HG03558 (cell line): ENCODE measurements around the gene NHLRC1.
A peak's percentile ranks its signal among the peaks of the same experiment; 100 is the strongest.
"Not testable (repeated sequence)": the region's sequence is repeated elsewhere in the genome, so short reads cannot be mapped to it uniquely, and the experiment has no call there.

Experiments used
- ATAC-seq: cut with Tn5 transposase; IDR thresholded peaks from one replicate; pipeline ENCODE4 v1.9.1; 2021; ENCODE audit warnings: moderate number of reproducible peaks; ENCODE audit not compliant: unreplicated experiment; ENCODE audit errors: extremely low read depth

The NHLRC1 gene

DNA sequence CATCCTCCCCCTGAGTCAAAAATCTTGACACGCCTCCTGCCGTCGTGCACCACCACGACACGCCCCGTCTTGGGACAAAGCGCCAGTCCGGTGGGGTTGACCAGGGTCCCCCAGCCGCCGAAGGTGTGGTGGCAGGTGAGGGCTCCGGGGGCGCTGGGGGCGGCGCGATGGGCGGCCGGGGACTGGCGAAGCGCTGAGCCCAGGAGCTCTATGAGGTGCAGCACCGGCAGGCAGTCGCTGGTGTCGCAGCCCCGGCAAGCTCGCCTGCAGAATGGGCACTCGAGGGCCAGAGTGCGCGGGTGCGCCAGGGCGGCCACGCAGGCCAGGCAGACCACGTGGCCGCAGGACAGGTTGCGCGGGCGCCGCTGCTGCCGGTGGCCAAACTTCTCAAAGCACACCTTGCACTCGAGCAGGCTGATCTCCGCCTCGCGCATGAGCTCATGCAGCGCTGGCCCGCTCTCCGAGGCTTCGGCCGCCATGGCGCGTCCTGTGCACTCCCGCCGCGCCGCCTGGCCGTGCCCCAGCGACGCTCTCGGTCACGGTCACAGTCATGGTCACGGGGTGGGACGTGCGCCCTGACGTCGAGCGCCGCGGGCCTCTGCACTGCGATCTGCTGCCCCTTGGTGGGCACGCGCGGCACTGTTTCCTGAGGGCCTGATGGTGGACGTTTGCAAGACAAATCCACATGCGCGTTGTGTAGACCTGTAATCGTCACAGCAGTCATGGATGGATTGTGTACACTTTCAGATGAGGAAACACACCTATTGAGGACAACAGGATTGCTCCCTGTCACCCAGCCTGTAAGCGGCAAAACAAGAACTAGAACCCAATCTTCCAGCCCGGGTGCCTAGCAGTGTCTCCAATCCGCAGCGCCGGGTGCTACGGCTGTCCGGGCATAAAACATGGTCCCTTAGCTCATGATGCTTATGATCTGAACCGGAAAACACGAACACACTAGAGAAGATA is at the start of gene NHLRC1:
NHLRC1 (minus strand) TSS at position 550 of the 966 bp plus-strand sequence; CDS start at position 479, 71 bp downstream.
- peak; percentile 96 for ATAC-seq

DNA sequence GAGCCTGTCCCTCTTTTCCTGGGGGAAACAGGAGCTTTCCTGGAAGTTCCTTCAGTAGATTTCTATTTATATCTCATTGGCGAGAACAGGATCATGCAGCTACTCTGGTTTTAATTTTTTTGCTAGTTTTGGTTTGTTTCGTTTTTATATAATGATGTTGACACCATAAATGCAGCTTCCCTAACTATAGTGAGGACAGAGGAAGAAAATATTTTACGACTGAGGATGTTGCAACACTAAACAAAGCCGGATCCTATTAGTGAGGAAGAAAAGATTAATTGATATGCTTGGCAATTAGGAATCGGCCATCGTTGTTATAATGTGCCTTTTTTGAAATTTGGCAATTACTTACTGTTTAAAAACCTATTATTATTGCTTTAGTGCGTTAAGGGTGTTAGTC is 49.4 kb upstream of the NHLRC1 start:
- ATAC-seq: no peak

GRCh38 chr6:18168264-18168663 is 45.8 kb upstream of the NHLRC1 start:
- ATAC-seq: no peak

DNA sequence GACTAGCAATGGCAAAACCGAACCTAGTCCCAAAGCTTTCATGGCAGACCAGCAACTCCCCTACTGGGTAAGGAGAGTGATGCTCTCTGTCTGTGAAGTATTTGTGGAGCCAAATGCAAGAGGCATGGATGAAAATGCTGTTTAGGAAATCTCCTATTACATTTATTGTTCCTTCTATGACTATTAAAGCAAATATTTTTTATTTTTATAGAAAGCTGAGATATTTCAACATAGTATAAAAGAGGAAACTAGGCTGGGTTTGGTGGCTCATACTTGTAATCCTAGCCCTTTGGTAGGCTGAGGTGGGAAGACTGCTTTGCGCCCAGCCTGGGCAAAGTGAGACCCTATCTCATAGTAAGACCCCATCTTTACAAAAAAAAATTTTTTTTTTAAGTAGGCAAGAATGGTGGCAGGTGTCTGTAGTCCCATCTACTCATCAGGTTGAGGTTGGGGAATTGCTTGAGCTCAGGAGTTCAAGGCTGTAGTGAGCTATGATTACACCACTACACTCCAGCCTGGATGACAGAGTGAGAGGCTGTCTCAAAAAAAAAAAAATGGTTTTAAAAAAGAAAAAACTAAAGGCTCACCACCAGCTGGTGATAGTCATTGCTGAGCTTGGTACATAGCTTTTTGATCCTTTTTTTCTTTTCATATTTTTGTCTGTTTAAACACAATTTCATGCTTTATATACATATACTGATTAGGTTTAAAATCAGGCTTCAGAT is 44.0 kb upstream of the NHLRC1 start:
- ATAC-seq: no peak

GRCh38 chr6:18165751-18166150 is 43.3 kb upstream of the NHLRC1 start:
- no peak for ATAC-seq

- no peak for ATAC-seq
Measured at GRCh38 chr6:18162401-18162800, 39.9 kb upstream of the NHLRC1 start.

DNA sequence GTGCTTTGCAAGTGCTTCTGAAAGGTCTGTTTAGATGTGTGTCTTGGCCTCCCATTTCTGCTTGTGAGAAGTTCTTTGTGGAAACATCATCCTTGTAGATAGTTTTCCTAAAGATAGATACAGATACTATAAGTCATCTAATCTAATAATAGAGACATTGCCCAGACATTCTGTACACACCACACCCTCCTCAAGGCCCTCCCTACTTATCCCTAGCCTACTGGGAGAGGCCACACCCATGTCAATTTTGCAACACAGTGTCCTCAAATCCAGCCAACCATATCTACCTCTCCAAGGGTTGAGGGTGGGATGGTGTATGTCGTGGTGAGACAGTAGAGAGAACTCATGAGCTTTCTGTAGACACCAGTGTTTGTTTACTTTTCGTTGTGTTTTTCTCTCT is 39.0 kb upstream of the NHLRC1 start:
- ATAC-seq: no peak

- ATAC-seq: no peak
Measured at GRCh38 chr6:18160911-18161310, 38.4 kb upstream of the NHLRC1 start.

GRCh38 chr6:18155864-18156421 is 33.5 kb upstream of the NHLRC1 start:
- peak; percentile 15 for ATAC-seq

GRCh38 chr6:18155150-18155863 is 32.8 kb upstream of the NHLRC1 start, which contains the start of gene KDM1B:
Gene KDM1B (plus strand): TSS chr6:18155422. CDS start chr6:18159896, 4,474 bp downstream.
- ATAC-seq: peak; percentile 74

GRCh38 chr6:18154507-18155149 is 32.2 kb upstream of the NHLRC1 start, which contains the start of gene TPMT:
Gene TPMT (minus strand): TSS chr6:18155077. CDS start chr6:18149127, 5,950 bp downstream.
- peak; percentile 31 for ATAC-seq

DNA sequence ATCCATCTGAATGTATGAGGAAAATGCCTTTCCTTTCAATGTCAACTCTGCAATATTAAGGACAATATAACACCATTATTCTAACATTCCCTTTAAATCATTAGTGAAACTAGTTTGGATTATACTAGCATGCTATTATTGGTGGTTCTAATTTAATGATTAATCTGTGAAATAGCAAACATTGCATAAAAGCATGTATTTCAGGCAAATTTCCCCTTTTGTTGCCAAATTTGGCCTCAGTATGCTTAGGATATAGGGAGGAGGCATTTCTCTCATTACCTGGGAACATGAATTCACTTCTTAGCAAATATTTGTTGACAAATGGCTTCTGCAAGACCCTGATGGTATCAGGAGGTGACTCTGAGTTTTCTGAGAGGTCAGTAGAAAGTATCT is 30.8 kb upstream of the NHLRC1 start:
- no peak for ATAC-seq

DNA sequence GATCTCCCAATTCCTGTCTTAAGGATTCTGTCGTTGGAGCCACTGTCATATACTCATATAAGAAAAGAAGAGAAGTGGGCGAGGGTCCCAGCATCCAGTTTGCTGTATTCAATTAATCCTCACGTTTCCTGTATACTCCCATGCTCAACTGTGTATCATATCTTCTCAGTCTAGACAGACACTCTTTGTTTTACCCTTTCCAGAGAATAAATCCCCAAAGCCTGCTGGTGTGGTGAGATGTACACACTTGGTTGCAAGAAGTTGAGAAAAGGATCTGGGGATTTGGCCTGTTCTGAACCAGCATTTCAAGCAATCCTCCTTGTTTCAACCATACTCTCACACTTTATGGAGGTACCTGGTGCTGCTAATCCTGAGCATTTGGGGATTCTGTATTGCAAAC is 29.3 kb upstream of the NHLRC1 start:
- ATAC-seq: no peak

GRCh38 chr6:18151391-18151790 is 28.9 kb upstream of the NHLRC1 start:
- not testable (repeated sequence) for ATAC-seq

- ATAC-seq: no peak
Measured at GRCh38 chr6:18148304-18149025, 26.0 kb upstream of the NHLRC1 start.

DNA sequence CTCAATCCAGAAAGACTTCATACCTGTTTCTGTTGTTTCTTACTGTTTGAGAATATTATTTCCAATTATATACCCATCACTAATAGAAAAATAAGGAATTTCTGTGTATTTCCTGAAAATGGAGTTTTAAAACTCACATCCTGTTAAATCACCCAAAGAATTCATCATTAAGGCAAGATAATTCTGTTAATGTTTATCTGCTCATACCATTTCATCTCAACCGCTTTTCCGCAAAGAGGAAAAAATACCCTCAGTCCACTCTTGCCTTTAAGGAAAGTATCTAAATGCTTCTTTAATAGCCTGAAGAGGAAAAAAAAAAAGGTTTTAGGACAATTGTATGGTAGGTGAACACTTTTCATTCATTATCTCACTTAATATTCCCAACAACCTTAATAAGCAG is 25.1 kb upstream of the NHLRC1 start:
- no peak for ATAC-seq

DNA sequence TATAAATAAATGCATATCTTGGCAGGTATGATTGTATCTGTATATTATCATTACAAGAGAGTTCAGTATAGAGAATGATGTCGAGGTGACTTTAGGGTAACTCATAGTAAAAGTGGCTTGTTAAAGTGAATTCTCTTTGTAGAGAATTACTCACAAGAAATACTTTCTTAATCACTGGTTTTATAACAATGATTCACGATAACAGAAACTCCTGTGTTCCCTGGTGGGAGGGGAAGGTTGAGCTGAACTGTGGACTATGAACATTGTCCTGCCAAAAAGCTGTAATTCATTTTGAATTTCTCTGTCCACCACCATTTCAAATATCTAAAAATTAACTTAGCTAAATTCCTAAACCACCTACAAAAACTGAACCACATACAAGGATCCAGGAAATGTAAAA is 24.7 kb upstream of the NHLRC1 start:
- ATAC-seq: no peak

DNA sequence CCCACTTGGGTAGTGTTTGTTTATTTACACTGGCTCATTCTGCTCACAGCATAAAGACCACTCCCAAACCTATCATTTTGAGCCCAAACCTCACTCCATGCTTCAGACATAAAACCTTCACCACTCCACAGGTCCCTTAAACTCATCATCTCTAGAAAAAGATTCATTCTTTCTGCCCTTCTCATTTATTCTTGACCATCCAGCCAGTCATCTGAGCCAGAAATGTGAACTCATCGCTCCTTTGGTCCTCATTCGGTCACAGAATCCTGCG is 20.0 kb upstream of the NHLRC1 start:
- ATAC-seq: no peak
